MM.1S (cell line): Measurements from ENCODE around the gene PNLIPRP1.

Experiments used
- DNase-seq: peaks from one replicate; pipeline ENCODE4 v3.0.0-alpha.2; 2015
- H2AFZ ChIP-seq: fragments of 300-600 bp; sonication (generic); 2 replicates; pipeline ENCODE4 v1.6.0; 2016; ENCODE audit warnings: antibody characterized with exemption, low read length
- H3F3A ChIP-seq: fragments of 300-600 bp; sonication (generic); 2 replicates; pipeline ENCODE4 v1.6.1; 2016; ENCODE audit warnings: mild to moderate bottlenecking, antibody characterized with exemption, low read length, moderate library complexity, mixed read lengths; ENCODE audit not compliant: insufficient read depth
- H3K27ac ChIP-seq: fragments of 300-600 bp; sonication (generic); 2 replicates; pipeline ENCODE4 v1.5.1; 2016; ENCODE audit warnings: mild to moderate bottlenecking, low read length
- H3K27me3 ChIP-seq: fragments of 300-600 bp; sonication (generic); replicated peaks from 2 replicates; pipeline ENCODE4 v1.6.0; 2016; ENCODE audit warnings: low read length; ENCODE audit not compliant: insufficient read depth
- H3K36me3 ChIP-seq: fragments of 300-600 bp; sonication (generic); replicated peaks from 2 replicates; pipeline ENCODE4 v1.6.1; 2016; ENCODE audit warnings: mild to moderate bottlenecking, low read length, mixed read lengths; ENCODE audit not compliant: insufficient read depth
- H3K4me1 ChIP-seq: fragments of 300-600 bp; sonication (generic); 2 replicates; pipeline ENCODE4 v1.6.1; 2016; ENCODE audit warnings: low read length, mixed read lengths
- H3K4me2 ChIP-seq: fragments of 300-600 bp; sonication (generic); 2 replicates; pipeline ENCODE4 v1.6.0; 2016; ENCODE audit warnings: low read depth, low read length
- H3K4me3 ChIP-seq: fragments of 300-600 bp; sonication (generic); 2 replicates; pipeline ENCODE4 v1.5.1; 2016; ENCODE audit warnings: low read length, mixed read lengths
- H3K79me2 ChIP-seq: fragments of 300-600 bp; sonication (generic); 2 replicates; pipeline ENCODE4 v1.6.1; 2016; ENCODE audit warnings: mixed run types, low read length, mixed read lengths
- H3K9ac ChIP-seq: fragments of 300-600 bp; sonication (generic); 2 replicates; pipeline ENCODE4 v1.6.1; 2016; ENCODE audit warnings: low read length, mixed read lengths
- H3K9me2 ChIP-seq: fragments of 300-600 bp; sonication (generic); replicated peaks from 2 replicates; pipeline ENCODE4 v1.6.1; 2016; ENCODE audit warnings: mild to moderate bottlenecking, low read length, mixed read lengths; ENCODE audit not compliant: insufficient read depth
- H3K9me3 ChIP-seq: fragments of 300-600 bp; sonication (generic); replicated peaks from 2 replicates; pipeline ENCODE4 v1.6.1; 2016; ENCODE audit warnings: mild to moderate bottlenecking, low read length, mixed read lengths; ENCODE audit not compliant: insufficient read depth
- H4K20me1 ChIP-seq: fragments of 300-600 bp; sonication (generic); 2 replicates; pipeline ENCODE4 v1.6.1; 2016; ENCODE audit warnings: mild to moderate bottlenecking, low read length, moderate library complexity, mixed read lengths; ENCODE audit not compliant: insufficient read depth
- CTCF ChIP-seq: fragments of 300-600 bp; sonication (generic); IDR thresholded peaks from 2 replicates; pipeline ENCODE4 v1.5.1; 2016; ENCODE audit warnings: antibody characterized with exemption, low read length, mixed read lengths
- EZH2 ChIP-seq: fragments of 300-600 bp; sonication (generic); optimal IDR thresholded peaks from 2 replicates; pipeline ENCODE3; 2017; ENCODE audit warnings: low read depth, mild to moderate bottlenecking, antibody characterized with exemption, low read length, mixed read lengths
- EZH2phosphoT487 ChIP-seq: fragments of 300-600 bp; sonication (generic); IDR thresholded peaks from 2 replicates; pipeline ENCODE4 v1.6.1; 2018; ENCODE audit warnings: antibody characterized with exemption, low read length

PNLIPRP1 gene

GRCh38 chr10:116637830-116638229, 47.1 kb downstream of the PNLIPRP1 start:
- H3K4me2 ChIP-seq, result no peak overlapping the region
- no peak overlapping the region for H3K4me3 ChIP-seq

GRCh38 chr10:116646502-116646901, 55.7 kb downstream of the PNLIPRP1 start:
- no peaks in the 10 kb centered on the region for H3K4me1 ChIP-seq

More at GRCh38 chr10:116637830-116638229, 47.1 kb downstream of the PNLIPRP1 start:
- no peak for TF ChIP-seq EZH2phosphoT487
- TF ChIP-seq CTCF, result no peak
- TF ChIP-seq EZH2, result no peak
- no peaks in the 10 kb centered on the region for H4K20me1 ChIP-seq
- H3K79me2 ChIP-seq, result no peaks in the 10 kb centered on the region
- DNase-seq, result peak; percentile 44
- no peak overlapping the region for H3K27ac ChIP-seq
- no peaks in the 10 kb centered on the region for H3K36me3 ChIP-seq
- no peaks in the 10 kb centered on the region for H3K4me1 ChIP-seq
- H3K9me3 ChIP-seq, result no peaks in the 10 kb centered on the region
- H3K27me3 ChIP-seq, result no peaks in the 10 kb centered on the region
- no peak overlapping the region for H2AFZ ChIP-seq
- H3K9me2 ChIP-seq, result no peaks in the 10 kb centered on the region
- H3K9ac ChIP-seq, result no peak overlapping the region
- H3F3A ChIP-seq, result no peaks in the 10 kb centered on the region

GRCh38 chr10:116648903-116649302, 58.1 kb downstream of the PNLIPRP1 start:
- H2AFZ ChIP-seq, result no peak overlapping the region
- DNase-seq, result no peak
- no peaks in the 10 kb centered on the region for H3K27me3 ChIP-seq
- H3K9me2 ChIP-seq, result no peaks in the 10 kb centered on the region
- H3K79me2 ChIP-seq, result no peaks in the 10 kb centered on the region
- H3K9me3 ChIP-seq, result no peaks in the 10 kb centered on the region
- no peaks in the 10 kb centered on the region for H3K36me3 ChIP-seq
- no peak overlapping the region for H3K4me2 ChIP-seq
- no peak for TF ChIP-seq EZH2
- no peak for TF ChIP-seq CTCF
- no peak for TF ChIP-seq EZH2phosphoT487
- no peak overlapping the region for H3K9ac ChIP-seq
- H3K4me3 ChIP-seq, result no peak overlapping the region
- no peaks in the 10 kb centered on the region for H3K4me1 ChIP-seq
- H3F3A ChIP-seq, result no peaks in the 10 kb centered on the region
- H3K27ac ChIP-seq, result no peak overlapping the region
- H4K20me1 ChIP-seq, result no peaks in the 10 kb centered on the region

More at GRCh38 chr10:116646502-116646901, 55.7 kb downstream of the PNLIPRP1 start:
- no peak overlapping the region for H3K4me3 ChIP-seq
- H3K9ac ChIP-seq, result no peak overlapping the region
- H3K9me2 ChIP-seq, result no peaks in the 10 kb centered on the region
- H3K27ac ChIP-seq, result no peak overlapping the region
- no peaks in the 10 kb centered on the region for H3K9me3 ChIP-seq
- H3K79me2 ChIP-seq, result no peaks in the 10 kb centered on the region
- H3K27me3 ChIP-seq, result no peaks in the 10 kb centered on the region
- no peaks in the 10 kb centered on the region for H4K20me1 ChIP-seq
- no peak overlapping the region for H3K4me2 ChIP-seq
- no peak for DNase-seq
- no peak overlapping the region for H2AFZ ChIP-seq
- no peaks in the 10 kb centered on the region for H3K36me3 ChIP-seq
- TF ChIP-seq CTCF (no peak), EZH2 (no peak), EZH2phosphoT487 (no peak)
- H3F3A ChIP-seq, result no peaks in the 10 kb centered on the region
